Smooth muscle cell (in vitro differentiated cells): ENCODE data around the gene STAT4. TPM values are rescaled to one million over a fixed set of nuclear protein-coding genes. Genes with fewer than 3 reads are reported as not detected.
"Not testable (repeated sequence)": the region's sequence is repeated elsewhere in the genome, so short reads cannot be mapped to it uniquely, and the experiment has no call there.

ENCODE experiments used
- DNase-seq: peaks from one replicate; lab custom pipeline; 2025; ENCODE audit not compliant: unreplicated experiment; lab: John Stamatoyannopoulos, UW
- H2AFZ ChIP-seq: fragments of 200-600 bp; sonication (generic); 2 replicates; pipeline ENCODE4 v1.6.0; 2016; ENCODE audit warnings: antibody characterized with exemption, low read depth, mild to moderate bottlenecking
- H3F3A ChIP-seq: fragments of 200-600 bp; sonication (generic); 2 replicates; pipeline ENCODE4 v1.6.0; 2017; ENCODE audit warnings: antibody characterized with exemption, low read depth
- H3K27ac ChIP-seq: fragments of 200-600 bp; sonication (generic); 2 replicates; pipeline ENCODE4 v1.5.1; 2016; ENCODE audit warnings: low read depth, mild to moderate bottlenecking
- H3K27me3 ChIP-seq: fragments of 200-600 bp; sonication (generic); 2 replicates; pipeline ENCODE4 v1.6.1; 2016; ENCODE audit warnings: low read depth, mild to moderate bottlenecking
- H3K36me3 ChIP-seq: fragments of 200-600 bp; sonication (generic); 2 replicates; pipeline ENCODE4 v1.5.1; 2016; ENCODE audit warnings: low read depth
- H3K4me1 ChIP-seq: fragments of 200-600 bp; sonication (generic); 2 replicates; pipeline ENCODE4 v1.5.1; 2016; ENCODE audit warnings: low read depth
- H3K4me2 ChIP-seq: fragments of 200-600 bp; sonication (generic); 2 replicates; pipeline ENCODE4 v1.6.0; 2016; ENCODE audit warnings: mild to moderate bottlenecking
- H3K4me3 ChIP-seq: fragments of 200-600 bp; sonication (generic); 2 replicates; pipeline ENCODE4 v1.5.1; 2016; ENCODE audit warnings: mild to moderate bottlenecking
- H3K79me2 ChIP-seq: fragments of 200-600 bp; sonication (generic); 2 replicates; pipeline ENCODE4 v1.6.0; 2016; ENCODE audit warnings: low read depth, mild to moderate bottlenecking
- H3K9ac ChIP-seq: fragments of 200-600 bp; sonication (generic); 2 replicates; pipeline ENCODE4 v1.6.0; 2016; ENCODE audit warnings: low read depth
- H3K9me3 ChIP-seq: fragments of 200-600 bp; sonication (generic); replicated peaks from 2 replicates; pipeline ENCODE4 v1.5.1; 2016; ENCODE audit warnings: low read depth
- H4K20me1 ChIP-seq: fragments of 200-600 bp; sonication (generic); 2 replicates; pipeline ENCODE4 v1.6.0; 2016; ENCODE audit warnings: low read depth
- WGBS: methylation state at CpG from one replicate; pipeline ENCODE4 v1.1.7; 2016; ENCODE audit warnings: low lambda C conversion rate; 5-methylcytosine and 5-hydroxymethylcytosine counted together
- polyA plus RNA-seq: library from polyadenylated mRNA; unstranded; fragments of >200 nt; fragmentation: Nextera tagmentation; extraction: Ambion mirVana; gene quantifications from 2 replicates; pipeline ENCODE4 v1.2.1, GENCODE V29; 2016
- total RNA-seq: library from RNA; depleted of rRNA; stranded (reverse); fragments of >200 nt; gene quantifications from 2 replicates; pipeline ENCODE4 v1.2.3, GENCODE V29; 2014
- TF ChIP-seq, protein P1 (sequence below): fragments of 200-600 bp; sonication (generic); IDR thresholded peaks from 2 replicates; pipeline ENCODE4 v1.5.1; 2017; ENCODE audit warnings: borderline replicate concordance, mild to moderate bottlenecking, antibody characterized with exemption; ENCODE audit not compliant: insufficient read depth, poor library complexity, severe bottlenecking

Gene STAT4
- total and polyA plus RNA-seq, 2 experiments from 2014 or later, result 0.89 to 8.4 TPM

DNA sequence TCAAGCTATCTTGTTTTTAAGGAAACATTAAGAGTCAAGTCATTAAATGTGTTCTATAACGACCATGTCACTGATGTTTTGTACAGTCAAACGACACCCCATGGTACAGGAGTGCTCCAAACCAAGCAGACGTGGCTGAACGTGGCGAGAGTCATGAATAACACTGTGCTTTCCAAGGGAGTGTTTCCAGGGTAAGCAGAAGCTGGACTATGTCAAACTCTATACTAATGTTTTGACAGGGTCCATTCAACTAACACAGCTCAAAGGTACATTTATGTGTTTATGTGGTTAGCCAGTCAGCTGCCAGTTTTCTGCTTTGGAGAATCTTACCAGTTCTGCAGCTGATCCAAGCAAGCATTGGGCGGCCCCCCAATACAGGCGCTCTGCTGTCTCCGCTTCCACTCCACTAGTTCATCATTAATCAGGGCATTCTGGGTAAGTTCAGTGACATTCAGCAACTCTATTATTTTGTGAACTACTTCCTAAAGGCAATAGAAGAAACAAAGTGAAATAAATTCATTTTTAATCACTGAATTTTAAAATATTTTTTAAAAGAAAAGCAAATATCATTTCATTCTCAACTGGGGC, 153.2 kb downstream of the STAT4 start:
- Histone ChIP-seq H3K4me3 (no peak overlapping the region), H3K79me2 (no peaks in the 10 kb centered on the region), H3K9me3 (no peaks in the 10 kb centered on the region), H2AFZ (no peak overlapping the region), H3K4me1 (no peaks in the 10 kb centered on the region), H3K4me2 (no peak overlapping the region), H3K27ac (no peak overlapping the region), H3K27me3 (no peaks in the 10 kb centered on the region), H3F3A (no peaks in the 10 kb centered on the region), H3K9ac (no peak overlapping the region), H3K36me3 (peaks cover 47% of the 10 kb centered on the region), H4K20me1 (no peaks in the 10 kb centered on the region)
- TF ChIP-seq, protein P1, sequence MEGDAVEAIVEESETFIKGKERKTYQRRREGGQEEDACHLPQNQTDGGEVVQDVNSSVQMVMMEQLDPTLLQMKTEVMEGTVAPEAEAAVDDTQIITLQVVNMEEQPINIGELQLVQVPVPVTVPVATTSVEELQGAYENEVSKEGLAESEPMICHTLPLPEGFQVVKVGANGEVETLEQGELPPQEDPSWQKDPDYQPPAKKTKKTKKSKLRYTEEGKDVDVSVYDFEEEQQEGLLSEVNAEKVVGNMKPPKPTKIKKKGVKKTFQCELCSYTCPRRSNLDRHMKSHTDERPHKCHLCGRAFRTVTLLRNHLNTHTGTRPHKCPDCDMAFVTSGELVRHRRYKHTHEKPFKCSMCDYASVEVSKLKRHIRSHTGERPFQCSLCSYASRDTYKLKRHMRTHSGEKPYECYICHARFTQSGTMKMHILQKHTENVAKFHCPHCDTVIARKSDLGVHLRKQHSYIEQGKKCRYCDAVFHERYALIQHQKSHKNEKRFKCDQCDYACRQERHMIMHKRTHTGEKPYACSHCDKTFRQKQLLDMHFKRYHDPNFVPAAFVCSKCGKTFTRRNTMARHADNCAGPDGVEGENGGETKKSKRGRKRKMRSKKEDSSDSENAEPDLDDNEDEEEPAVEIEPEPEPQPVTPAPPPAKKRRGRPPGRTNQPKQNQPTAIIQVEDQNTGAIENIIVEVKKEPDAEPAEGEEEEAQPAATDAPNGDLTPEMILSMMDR, result no peak
- no peak for DNase-seq
- 93% methylated on average over 8 of the region's 8 CpGs for WGBS

DNA sequence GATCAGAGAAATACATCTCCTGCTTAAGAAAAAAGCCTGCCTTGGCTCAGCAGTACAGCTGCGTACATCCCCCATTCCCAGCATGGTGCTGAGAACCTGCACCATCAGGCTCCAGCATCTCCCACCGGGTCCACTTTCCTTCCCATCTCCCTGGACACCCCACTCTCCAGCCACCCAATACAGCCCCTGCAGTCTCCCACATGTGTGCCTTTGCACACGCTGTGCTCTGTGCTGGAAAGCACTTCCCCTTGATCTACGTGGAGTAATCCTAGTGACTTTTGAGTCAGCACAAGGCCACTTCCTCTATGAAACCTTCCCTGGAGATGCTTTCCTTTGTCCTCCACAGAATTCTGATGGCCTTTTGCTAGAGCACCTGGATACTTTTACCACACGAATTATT, 153.8 kb downstream of the STAT4 start:
- H3K9ac ChIP-seq, result no peak overlapping the region
- H3K4me3 ChIP-seq, result no peak overlapping the region
- no peaks in the 10 kb centered on the region for H4K20me1 ChIP-seq
- TF ChIP-seq, protein P1, result no peak
- H3K27ac ChIP-seq, result no peak overlapping the region
- no peaks in the 10 kb centered on the region for H3K79me2 ChIP-seq
- peaks cover 43% of the 10 kb centered on the region for H3K36me3 ChIP-seq
- no peaks in the 10 kb centered on the region for H3K27me3 ChIP-seq
- no peaks in the 10 kb centered on the region for H3K9me3 ChIP-seq
- H3K4me2 ChIP-seq, result no peak overlapping the region
- no peaks in the 10 kb centered on the region for H3F3A ChIP-seq
- WGBS, result 92% methylated on average over 5 of the region's 5 CpGs
- no peaks in the 10 kb centered on the region for H3K4me1 ChIP-seq
- no peak for DNase-seq
- no peak overlapping the region for H2AFZ ChIP-seq

DNA sequence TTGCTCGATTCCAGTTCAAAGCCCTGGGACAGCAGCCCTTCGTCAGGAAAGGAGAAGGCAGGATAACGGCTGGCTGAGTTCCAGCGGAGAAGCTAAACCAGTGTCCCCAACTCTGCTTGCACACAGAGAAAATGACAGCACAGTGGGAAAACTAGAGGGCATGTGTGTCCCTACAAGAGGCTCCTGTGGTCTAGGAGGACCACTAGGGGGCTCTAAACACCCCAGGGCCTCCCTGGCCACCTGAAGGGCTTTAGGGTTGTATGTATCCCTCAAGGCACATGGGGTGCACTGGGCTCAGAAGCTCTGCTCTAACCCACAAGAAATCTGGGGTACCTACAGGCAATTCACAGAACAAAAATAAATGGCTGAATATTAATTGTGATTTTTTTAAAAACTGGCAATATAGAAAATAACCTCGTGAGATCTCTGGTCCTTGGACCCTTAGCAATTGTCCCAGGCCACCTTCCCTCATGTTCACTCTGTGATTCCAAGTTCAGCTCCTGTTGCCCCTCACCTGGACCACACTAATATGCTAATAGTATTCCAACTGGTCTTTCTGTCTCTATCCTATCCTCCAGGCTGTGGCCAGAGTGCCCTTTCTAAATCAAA, 154.4 kb downstream of the STAT4 start:
- Histone ChIP-seq H3K9me3 (no peaks in the 10 kb centered on the region), H3K27ac (no peak overlapping the region), H3K4me3 (no peak overlapping the region), H3K27me3 (no peaks in the 10 kb centered on the region), H3K36me3 (peaks cover 47% of the 10 kb centered on the region), H3K4me2 (no peak overlapping the region), H4K20me1 (no peaks in the 10 kb centered on the region), H3K9ac (no peak overlapping the region), H2AFZ (no peak overlapping the region), H3K79me2 (no peaks in the 10 kb centered on the region), H3F3A (no peaks in the 10 kb centered on the region), H3K4me1 (no peaks in the 10 kb centered on the region)
- TF ChIP-seq, protein P1, result peak; percentile 47
- no peak for DNase-seq
- WGBS, result 93% methylated on average over 5 of the region's 5 CpGs

DNA sequence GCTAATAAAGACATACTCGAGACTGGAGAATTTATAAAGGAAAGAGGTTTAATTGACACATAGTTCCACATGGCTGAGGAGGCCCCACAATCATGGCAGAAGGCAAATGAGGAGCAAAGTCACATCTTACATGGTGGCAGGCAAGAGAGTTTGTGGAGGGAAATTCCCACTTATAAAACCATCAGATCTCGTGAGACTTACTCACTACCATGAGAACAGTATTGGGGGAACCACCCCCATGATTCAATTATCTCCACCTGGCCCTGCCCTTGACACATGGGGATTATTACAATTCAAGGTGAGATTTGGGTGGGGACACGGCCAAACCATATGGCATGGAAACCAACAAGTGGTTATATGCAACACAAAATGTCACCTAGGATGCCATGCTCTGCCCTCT, 155.5 kb downstream of the STAT4 start:
- WGBS, result 95% methylated on average over 3 of the region's 3 CpGs
- H3K27ac ChIP-seq, H3K4me3 ChIP-seq: not testable (repeated sequence)

More for the DNA sequence above, 155.5 kb downstream of the STAT4 start:
- not testable (repeated sequence) for H3F3A ChIP-seq, H3K27me3 ChIP-seq, H3K4me1 ChIP-seq, H3K4me2 ChIP-seq, H3K79me2 ChIP-seq, H3K9ac ChIP-seq, H4K20me1 ChIP-seq, H3K9me3 ChIP-seq, H2AFZ ChIP-seq, DNase-seq
- peaks cover 52% of the 10 kb centered on the region for H3K36me3 ChIP-seq
